Nephron (organoid): ENCODE measurements around the gene DUSP7.
A peak's percentile ranks its signal among the peaks of the same experiment; 100 is the strongest.

Source experiments
- H3K27ac Mint-ChIP-seq, 3 experiments: 2 replicates each; pipeline ENCODE4 v1.8.0; 2020; ENCODE audit warnings: mixed read lengths in 3 of 3, mild to moderate bottlenecking in 2 of 3, moderate library complexity in 1 of 3
- H3K27me3 Mint-ChIP-seq: 2 replicates; pipeline ENCODE4 v1.8.0; 2021; ENCODE audit warnings: low read depth, mild to moderate bottlenecking, moderate library complexity, mixed read lengths
- H3K36me3 Mint-ChIP-seq: 2 replicates; pipeline ENCODE4 v1.8.0; 2020; ENCODE audit warnings: low read depth, mixed read lengths
- H3K4me1 Mint-ChIP-seq: 2 replicates; pipeline ENCODE4 v1.8.0; 2020; ENCODE audit warnings: mixed read lengths
- H3K4me3 Mint-ChIP-seq, 3 experiments: 2 replicates each; pipeline ENCODE4 v1.8.0; 2020; ENCODE audit warnings: mild to moderate bottlenecking in 3 of 3, mixed read lengths in 3 of 3, moderate library complexity in 2 of 3
- H3K9me3 Mint-ChIP-seq: 2 replicates; pipeline ENCODE4 v1.8.0; 2020; ENCODE audit warnings: mixed read lengths
- TF ChIP-seq, protein P1 (sequence below), 3 experiments: fragments of 200-600 bp; sonication (generic); IDR thresholded peaks; one replicate each; pipeline ENCODE4 v1.5.0; 2021; ENCODE audit warnings: antibody characterized with exemption in 3 of 3; ENCODE audit not compliant: unreplicated experiment in 3 of 3

Gene DUSP7

DNA sequence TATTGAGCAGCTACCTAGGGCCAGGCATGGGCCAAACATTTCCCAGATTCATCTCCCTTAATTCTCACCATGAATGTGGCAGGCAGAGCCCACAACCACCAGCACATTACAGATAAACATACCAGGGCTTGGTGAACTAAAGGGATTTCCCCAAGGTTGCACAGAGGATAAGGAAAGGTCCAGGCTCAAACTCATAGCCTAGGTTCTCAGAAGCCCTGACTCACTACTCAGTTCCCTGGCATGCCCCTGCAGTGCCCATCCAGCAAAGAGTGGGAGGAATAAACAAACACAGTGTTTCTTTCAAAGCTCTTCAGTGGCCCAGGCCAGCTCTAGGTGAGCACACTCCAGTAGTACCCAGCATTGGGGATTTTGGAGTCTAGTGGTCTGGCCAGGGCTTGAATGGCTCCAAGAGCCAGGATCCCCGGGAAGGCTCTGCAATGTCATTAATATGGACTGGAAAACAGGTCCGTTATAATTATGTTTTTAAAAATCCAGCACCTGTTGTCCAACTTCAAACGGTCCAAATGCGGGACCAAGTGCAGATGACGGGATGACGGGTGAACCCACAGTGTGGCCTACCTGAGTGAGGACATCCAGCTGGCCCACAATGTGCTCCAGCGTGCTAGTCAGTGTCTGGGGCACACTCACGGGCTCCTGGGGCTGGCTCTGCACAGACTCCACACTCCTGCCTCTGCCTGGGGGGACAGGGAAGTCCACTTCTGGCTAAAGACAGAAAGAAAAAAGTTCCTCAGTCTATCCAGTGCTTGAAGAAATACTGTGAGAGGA is 39.8 kb upstream of the DUSP7 start:
- peak overlapping the region in 2 of 3 experiments; percentile 19 to 29 for H3K27ac Mint-ChIP-seq
- TF ChIP-seq, protein P1, sequence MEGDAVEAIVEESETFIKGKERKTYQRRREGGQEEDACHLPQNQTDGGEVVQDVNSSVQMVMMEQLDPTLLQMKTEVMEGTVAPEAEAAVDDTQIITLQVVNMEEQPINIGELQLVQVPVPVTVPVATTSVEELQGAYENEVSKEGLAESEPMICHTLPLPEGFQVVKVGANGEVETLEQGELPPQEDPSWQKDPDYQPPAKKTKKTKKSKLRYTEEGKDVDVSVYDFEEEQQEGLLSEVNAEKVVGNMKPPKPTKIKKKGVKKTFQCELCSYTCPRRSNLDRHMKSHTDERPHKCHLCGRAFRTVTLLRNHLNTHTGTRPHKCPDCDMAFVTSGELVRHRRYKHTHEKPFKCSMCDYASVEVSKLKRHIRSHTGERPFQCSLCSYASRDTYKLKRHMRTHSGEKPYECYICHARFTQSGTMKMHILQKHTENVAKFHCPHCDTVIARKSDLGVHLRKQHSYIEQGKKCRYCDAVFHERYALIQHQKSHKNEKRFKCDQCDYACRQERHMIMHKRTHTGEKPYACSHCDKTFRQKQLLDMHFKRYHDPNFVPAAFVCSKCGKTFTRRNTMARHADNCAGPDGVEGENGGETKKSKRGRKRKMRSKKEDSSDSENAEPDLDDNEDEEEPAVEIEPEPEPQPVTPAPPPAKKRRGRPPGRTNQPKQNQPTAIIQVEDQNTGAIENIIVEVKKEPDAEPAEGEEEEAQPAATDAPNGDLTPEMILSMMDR (IDR thresholded peaks at IDR 0.05; ENCODE audit: unreplicated experiment in 3 of 3) = no peak
- no peak overlapping the region for H3K4me3 Mint-ChIP-seq
- peaks cover 16% of the 10 kb centered on the region for H3K36me3 Mint-ChIP-seq
- peaks cover 5% of the 10 kb centered on the region for H3K27me3 Mint-ChIP-seq
- peaks cover 7% of the 10 kb centered on the region for H3K9me3 Mint-ChIP-seq
- peaks cover 29% of the 10 kb centered on the region for H3K4me1 Mint-ChIP-seq

- Mint-ChIP-seq H3K4me3 (no peak overlapping the region), H3K9me3 (no peaks in the 10 kb centered on the region), H3K27ac (peak overlapping the region in 2 of 3 experiments; percentile 17 to 34), H3K27me3 (peaks cover 5% of the 10 kb centered on the region), H3K36me3 (peaks cover 8% of the 10 kb centered on the region), H3K4me1 (peaks cover 43% of the 10 kb centered on the region)
- TF ChIP-seq, protein P1 (IDR thresholded peaks at IDR 0.05; ENCODE audit: unreplicated experiment in 3 of 3) = no peak
These were observed 38.5 kb upstream of the DUSP7 start for GRCh38 chr3:52094571-52095485.

DNA sequence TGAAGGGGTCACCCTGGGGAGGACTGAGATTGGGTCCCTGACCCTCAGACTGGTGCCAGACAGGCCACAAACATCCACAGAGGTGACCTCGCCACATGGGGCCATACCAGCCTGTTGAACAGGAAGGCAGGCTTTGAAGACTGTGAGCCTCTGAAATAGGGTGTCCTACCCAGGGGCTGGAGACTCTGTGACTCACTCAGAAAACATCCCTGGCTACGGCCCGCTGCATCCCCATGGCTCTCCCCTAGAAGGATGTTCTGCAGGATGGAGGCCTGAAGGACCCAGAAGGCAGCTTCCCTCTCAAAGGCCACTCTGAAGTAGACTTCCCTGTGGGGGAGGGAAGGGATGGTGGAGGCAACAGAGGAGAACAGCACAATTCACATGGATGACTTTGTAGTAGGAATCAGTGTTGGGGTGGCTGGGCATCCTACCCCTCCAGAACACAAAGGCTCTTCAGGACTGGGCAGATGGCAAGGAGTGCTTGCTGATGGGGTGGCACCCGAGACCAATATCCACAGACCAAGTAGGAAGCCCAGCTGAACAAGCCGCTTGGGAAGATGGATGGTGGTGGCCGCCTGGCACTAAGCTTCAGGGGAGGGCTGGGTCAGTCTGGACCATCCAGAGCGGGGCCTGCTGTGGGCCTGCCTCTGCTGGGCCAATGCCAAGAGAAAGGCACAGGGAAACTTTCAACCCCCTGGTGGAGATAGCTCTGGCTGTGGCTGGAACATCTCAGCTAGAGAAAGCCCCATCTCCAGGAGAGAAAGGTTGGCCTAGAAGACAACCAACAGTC is 37.6 kb upstream of the DUSP7 start:
- peaks cover 5% of the 10 kb centered on the region for H3K27me3 Mint-ChIP-seq
- peaks cover 52% of the 10 kb centered on the region for H3K4me1 Mint-ChIP-seq
- no peak overlapping the region for H3K4me3 Mint-ChIP-seq
- peaks cover 4% of the 10 kb centered on the region for H3K36me3 Mint-ChIP-seq
- no peaks in the 10 kb centered on the region for H3K9me3 Mint-ChIP-seq
- peak overlapping the region in 2 of 3 experiments; percentile 29 to 71 for H3K27ac Mint-ChIP-seq
- TF ChIP-seq, protein P1 (IDR thresholded peaks at IDR 0.05; ENCODE audit: unreplicated experiment in 3 of 3) = no peak

- Mint-ChIP-seq H3K9me3 (no peaks in the 10 kb centered on the region), H3K36me3 (peaks cover 4% of the 10 kb centered on the region), H3K4me3 (no peak overlapping the region), H3K4me1 (peaks cover 62% of the 10 kb centered on the region), H3K27me3 (peaks cover 5% of the 10 kb centered on the region), H3K27ac (peak overlapping the region; percentile 48 to 85 (median 50))
- TF ChIP-seq, protein P1 (IDR thresholded peaks at IDR 0.05; ENCODE audit: unreplicated experiment in 3 of 3) = no peak
These were observed 36.5 kb upstream of the DUSP7 start for GRCh38 chr3:52092891-52093290.

GRCh38 chr3:52092271-52092660 is 35.9 kb upstream of the DUSP7 start:
- Mint-ChIP-seq H3K9me3 (no peaks in the 10 kb centered on the region), H3K4me1 (peaks cover 68% of the 10 kb centered on the region), H3K27ac (peak overlapping the region in 1 of 3 experiments; percentile 99), H3K27me3 (peaks cover 5% of the 10 kb centered on the region), H3K4me3 (no peak overlapping the region), H3K36me3 (peaks cover 4% of the 10 kb centered on the region)
- TF ChIP-seq, protein P1 (IDR thresholded peaks at IDR 0.05; ENCODE audit: unreplicated experiment in 3 of 3) = no peak
